HepG2 (cell line): ENCODE data around the gene CHST12.

Experiments used
- CCDC6 ChIP-seq: sonication (generic); formaldehyde crosslinking; IDR thresholded peaks from 2 replicates; pipeline ENCODE4 v1.8.1; 2022; ENCODE audit warnings: mild to moderate bottlenecking, missing genetic modification reagents, moderate library complexity
- PHF8 ChIP-seq: sonication (generic); formaldehyde crosslinking; IDR thresholded peaks from 2 replicates; pipeline ENCODE4 v1.5.0; 2020; ENCODE audit warnings: missing genetic modification reagents
- POLR2A ChIP-seq, 2 experiments: IDR thresholded peaks; 2 replicates each; pipeline ENCODE4 v1.6.1; 2011; ENCODE audit warnings: low read depth in 2 of 2, low read length in 2 of 2, mild to moderate bottlenecking in 1 of 2, moderate library complexity in 1 of 2; ENCODE audit not compliant: insufficient read depth in 1 of 2
- SP5 ChIP-seq: IDR thresholded peaks from 2 replicates; pipeline ENCODE4 v1.6.1; 2016; ENCODE audit warnings: low read depth, borderline replicate concordance
- STAT6 ChIP-seq: sonication (generic); formaldehyde crosslinking; IDR thresholded peaks from 2 replicates; pipeline ENCODE4 v1.4.0; 2020; ENCODE audit warnings: missing genetic modification reagents, mild to moderate bottlenecking, borderline replicate concordance
- TAF15 ChIP-seq: fragments of 200-400 bp; formaldehyde crosslinking; IDR thresholded peaks from one replicate; pipeline ENCODE4 v1.6.1; 2018; ENCODE audit warnings: mild to moderate bottlenecking, low read depth, low read length; ENCODE audit not compliant: poor library complexity, severe bottlenecking
- ZBTB1 ChIP-seq: sonication (generic); formaldehyde crosslinking; IDR thresholded peaks from 2 replicates; pipeline ENCODE4 v1.4.0; 2020; ENCODE audit warnings: missing genetic modification reagents, borderline replicate concordance

- TF ChIP-seq PHF8 (CRISPR knock-in tag) (no peak), CCDC6 (CRISPR knock-in tag) (no peak), POLR2A (IDR thresholded peaks at IDR 0.05; ENCODE audit: insufficient read depth in 1 of 2, low read depth in 2 of 2, low read length in 2 of 2) (no peak), STAT6 (CRISPR knock-in tag) (no peak), TAF15 (no peak), ZBTB1 (no peak), SP5 (no peak)
Observed at GRCh38 chr7:2425749-2426148, 22.3 kb downstream of the CHST12 start.
